ENCODE results near the gene RCOR2.
"Not testable (repeated sequence)": the region's sequence is repeated elsewhere in the genome, so short reads cannot be mapped to it uniquely, and the experiment has no call there.

Gene RCOR2

GRCh38 chr11:63916837-63917691 is at the start of gene RCOR2:
Gene RCOR2, minus strand, starts transcription at chr11:63917164. Its CDS starts 708 bp downstream, at chr11:63916456.
- DNase-seq, result peak; percentile 79 to 98 (median 85)
- intact Hi-C loops (cut with DNase I), result loop anchor here (1.0 kb wide), 1 partner anchor 21 kb away; no protein-coding TSS in a partner anchor

- DNase-seq, result no peak
- intact Hi-C loops (cut with DNase I), result no loop called here
These were observed 49.5 kb upstream of the RCOR2 start for GRCh38 chr11:63966444-63966843.

- intact Hi-C loops (cut with DNase I); DNase-seq: not testable (repeated sequence)
These were observed 46.9 kb upstream of the RCOR2 start for GRCh38 chr11:63963895-63964294.

GRCh38 chr11:63961608-63962412 is 44.8 kb upstream of the RCOR2 start:
- intact Hi-C loops (cut with DNase I), result no loop called here
- no peak for DNase-seq

GRCh38 chr11:63958008-63958407 is 41.0 kb upstream of the RCOR2 start:
- DNase-seq, result no peak
- intact Hi-C loops (cut with DNase I), result no loop called here

- DNase-seq, result peak in 1 of 10 donors; percentile 38
- intact Hi-C loops (cut with DNase I), result no loop called here
These were observed 35.6 kb upstream of the RCOR2 start for GRCh38 chr11:63952570-63952969.

GRCh38 chr11:63951779-63952536 is 35.0 kb upstream of the RCOR2 start:
- peak in 1 of 10 donors; percentile 20 for DNase-seq
- intact Hi-C loops (cut with DNase I), result no loop called here

GRCh38 chr11:63945477-63946163 is 28.7 kb upstream of the RCOR2 start:
- intact Hi-C loops (cut with DNase I), result loop anchor here (1.0 kb wide), 2 partner anchors 108 to 177 kb away; partner anchors contain the start of gene ZFTA
- peak; percentile 47 to 95 (median 72) for DNase-seq

- intact Hi-C loops (cut with DNase I), result loop anchor here (1.0 kb wide), 1 partner anchor 177 kb away; the partner anchor contains the start of gene ZFTA
- no peak for DNase-seq
These were observed 28.0 kb upstream of the RCOR2 start for GRCh38 chr11:63944987-63945386.

- no peak for DNase-seq
- intact Hi-C loops (cut with DNase I), result no loop called here
These were observed 25.8 kb upstream of the RCOR2 start for GRCh38 chr11:63942803-63943202.

GRCh38 chr11:63941901-63942300 is 24.9 kb upstream of the RCOR2 start:
- DNase-seq, result no peak
- intact Hi-C loops (cut with DNase I), result no loop called here

- intact Hi-C loops (cut with DNase I), result no loop called here
- DNase-seq, result no peak
These were observed 23.8 kb upstream of the RCOR2 start for GRCh38 chr11:63940786-63941185.

- intact Hi-C loops (cut with DNase I), result no loop called here
- no peak for DNase-seq
These were observed 22.5 kb upstream of the RCOR2 start for GRCh38 chr11:63939397-63939891.

- peak; percentile 70 to 98 (median 86) for DNase-seq
- intact Hi-C loops (cut with DNase I), result loop anchor here (1.0 kb wide), 1 partner anchor 21 kb away; the partner anchor contains the start of gene RCOR2
These were observed 21.8 kb upstream of the RCOR2 start, which contains the start of gene NAA40 for GRCh38 chr11:63938479-63939396. Gene NAA40, plus strand, starts transcription at chr11:63939002. Its CDS starts 95 bp downstream, at chr11:63939097.

- intact Hi-C loops (cut with DNase I), result loop anchor here (1.0 kb wide), 1 partner anchor 21 kb away; the partner anchor contains the start of gene RCOR2
- DNase-seq, result no peak
These were observed 20.9 kb upstream of the RCOR2 start for GRCh38 chr11:63937713-63938478.

- intact Hi-C loops (cut with DNase I), result no loop called here
These were observed 16.5 kb upstream of the RCOR2 start for GRCh38 chr11:63933459-63933858.

GRCh38 chr11:63931876-63932275 is 14.9 kb upstream of the RCOR2 start:
- peak in 7 of 10 donors; percentile 70 to 97 (median 87) for DNase-seq

More at GRCh38 chr11:63933459-63933858, 16.5 kb upstream of the RCOR2 start:
- DNase-seq, result no peak

More at GRCh38 chr11:63931876-63932275, 14.9 kb upstream of the RCOR2 start:
- intact Hi-C loops (cut with DNase I), result no loop called here
